Esophagus muscularis mucosa (tissue), 4 donors: Measurements from ENCODE around the gene MBNL1. TPM values are rescaled to one million over a fixed set of nuclear protein-coding genes. Genes with fewer than 3 reads are reported as not detected.

Source experiments
- DNase-seq: peaks from one replicate; pipeline ENCODE4 v3.0.0-alpha.2; 2017; ENCODE audit errors: extremely low spot score
- H3K27ac ChIP-seq, 4 donors: fragments of 200-600 bp; sonication (generic); replicated peaks in 1 of 4; 1 replicate in 3 of 4; 2 replicates in 1 of 4; pipeline ENCODE4 v1.5.1; 2016 to 2019; ENCODE audit warnings: mild to moderate bottlenecking in 1 of 4
- H3K27me3 ChIP-seq, 4 donors: fragments of 200-600 bp; sonication (generic); one replicate each; pipeline versions ENCODE4 v1.5.1 to v1.6.0; 2016 to 2019
- H3K36me3 ChIP-seq, 4 donors: fragments of 200-600 bp; sonication (generic); one replicate each; pipeline ENCODE4 v1.5.1; 2016 to 2019
- H3K4me1 ChIP-seq, 4 donors: fragments of 200-600 bp; sonication (generic); one replicate each; pipeline ENCODE4 v1.5.1; 2016 to 2019
- H3K4me3 ChIP-seq, 4 donors: fragments of 200-600 bp; sonication (generic); 1 replicate in 2 of 4; 2 replicates in 2 of 4; pipeline ENCODE4 v1.5.1; 2016 to 2019; ENCODE audit warnings: mild to moderate bottlenecking in 4 of 4, moderate library complexity in 1 of 4
- H3K9me3 ChIP-seq, 4 donors: fragments of 200-600 bp; sonication (generic); 1 replicate in 3 of 4; 2 replicates in 1 of 4; pipeline ENCODE4 v1.5.1; 2016 to 2019
- CTCF ChIP-seq, 3 experiments: fragments of 200-600 bp in 2 of 3; fragments of 450-650 bp in 1 of 3; sonication (generic) in 2 of 3; IDR thresholded peaks; one replicate each; pipeline ENCODE4 v1.5.1; 2017 to 2019; ENCODE audit warnings: antibody characterized with exemption in 3 of 3, mild to moderate bottlenecking in 2 of 3, moderate library complexity in 1 of 3
- EP300 ChIP-seq: sonication (generic); formaldehyde crosslinking; IDR thresholded peaks from one replicate; pipeline ENCODE4 v1.6.1; 2017; ENCODE audit warnings: antibody characterized with exemption
- POLR2A ChIP-seq: fragments of 450-650 bp; IDR thresholded peaks from one replicate; pipeline ENCODE4 v1.6.1; 2017; ENCODE audit warnings: antibody characterized with exemption, moderate library complexity, mild to moderate bottlenecking, low read depth
- POLR2AphosphoS5 ChIP-seq, 2 donors: sonication (generic); formaldehyde crosslinking; IDR thresholded peaks; one replicate each; pipeline ENCODE4 v1.6.1; 2017; ENCODE audit warnings: antibody characterized with exemption in 2 of 2
- WGBS: methylation state at CpG from one replicate; pipeline ENCODE4 v1.1.5; 2018; 5-methylcytosine and 5-hydroxymethylcytosine counted together
- intact Hi-C: fragments of 100-400 bp; cut with DNase I; formaldehyde crosslinking; loops from one replicate; pipeline ENCODE4 v1.15.1; 2023
- total RNA-seq, 4 donors: library from RNA; depleted of rRNA; stranded (reverse); fragments of >200 nt; gene quantifications; one replicate each; pipeline versions ENCODE4 v1.1.0 to v1.2.1, GENCODE V29; 2016

Gene MBNL1
- total RNA-seq, 4 donors from 2014 or later: 635 to 868 (median 720) TPM

GRCh38 chr3:152254041-152254440 is 14.7 kb upstream of the MBNL1 start:
- Histone ChIP-seq H3K9me3 (no peaks in the 10 kb centered on the region), H3K27me3 (no peaks in the 10 kb centered on the region), H3K4me3 (no peak overlapping the region), H3K4me1 (peaks cover 6 to 24% (median 20%) of the 10 kb centered on the region in 4 donors), H3K36me3 (no peaks in the 10 kb centered on the region), H3K27ac (no peak overlapping the region)
- no peak for DNase-seq
- 72% methylated on average over 2 of the region's 2 CpGs for WGBS
- intact Hi-C loops: no loop called here
- TF ChIP-seq CTCF (IDR thresholded peaks at IDR 0.05): no peak
- TF ChIP-seq POLR2A: no peak
- TF ChIP-seq EP300: no peak
- no peak for TF ChIP-seq POLR2AphosphoS5 (IDR thresholded peaks at IDR 0.05)

- no peak overlapping the region for H3K4me3 ChIP-seq
- peaks cover 14 to 36% (median 27%) of the 10 kb centered on the region in 4 donors for H3K4me1 ChIP-seq
- H3K36me3 ChIP-seq: no peaks in the 10 kb centered on the region
- DNase-seq: no peak
- no peak for TF ChIP-seq CTCF (IDR thresholded peaks at IDR 0.05)
- no peak for TF ChIP-seq POLR2A
- no peak for TF ChIP-seq POLR2AphosphoS5 (IDR thresholded peaks at IDR 0.05)
- TF ChIP-seq EP300: no peak
- no peak overlapping the region for H3K27ac ChIP-seq
- no peaks in the 10 kb centered on the region for H3K9me3 ChIP-seq
- no peaks in the 10 kb centered on the region for H3K27me3 ChIP-seq
- 97% methylated on average over 1 of the region's 1 CpG for WGBS
- intact Hi-C loops: no loop called here
Observed at GRCh38 chr3:152255290-152255689, 13.4 kb upstream of the MBNL1 start.

GRCh38 chr3:152256851-152257562 is 11.7 kb upstream of the MBNL1 start:
- no peaks in the 10 kb centered on the region for H3K36me3 ChIP-seq
- 86% methylated on average over 5 of the region's 5 CpGs for WGBS
- H3K27me3 ChIP-seq: no peaks in the 10 kb centered on the region
- peak overlapping the region; percentile 69 to 77 (median 74) for H3K27ac ChIP-seq
- TF ChIP-seq EP300: no peak
- TF ChIP-seq POLR2A: no peak
- TF ChIP-seq POLR2AphosphoS5 (IDR thresholded peaks at IDR 0.05): no peak
- no peak for TF ChIP-seq CTCF (IDR thresholded peaks at IDR 0.05)
- DNase-seq: no peak
- peaks cover 14 to 37% (median 31%) of the 10 kb centered on the region in 4 donors for H3K4me1 ChIP-seq
- intact Hi-C loops: no loop called here
- no peak overlapping the region for H3K4me3 ChIP-seq
- no peaks in the 10 kb centered on the region for H3K9me3 ChIP-seq

GRCh38 chr3:152257563-152258035 is 11.1 kb upstream of the MBNL1 start:
- Histone ChIP-seq H3K4me1 (peaks cover 14 to 37% (median 31%) of the 10 kb centered on the region in 4 donors), H3K4me3 (no peak overlapping the region), H3K9me3 (no peaks in the 10 kb centered on the region), H3K27me3 (no peaks in the 10 kb centered on the region), H3K27ac (peak overlapping the region; percentile 69 to 77 (median 74)), H3K36me3 (no peaks in the 10 kb centered on the region)
- 53% methylated on average over 5 of the region's 5 CpGs for WGBS
- DNase-seq: no peak
- TF ChIP-seq POLR2AphosphoS5 (IDR thresholded peaks at IDR 0.05): no peak
- TF ChIP-seq CTCF (IDR thresholded peaks at IDR 0.05): no peak
- TF ChIP-seq EP300: no peak
- no peak for TF ChIP-seq POLR2A
- intact Hi-C loops: no loop called here
